Measurements from ENCODE around the gene REEP6. TPM values are rescaled to one million over a fixed set of nuclear protein-coding genes. Genes with fewer than 3 reads are reported as not detected.
A peak's percentile ranks its signal among the peaks of the same experiment; 100 is the strongest.

REEP6 gene
- total RNA-seq, 3 donors from 2014 or later (not counting 1 experiment from before 2014, with no cell fraction given), result 3.9 to 5.0 (median 4.3) TPM

DNA sequence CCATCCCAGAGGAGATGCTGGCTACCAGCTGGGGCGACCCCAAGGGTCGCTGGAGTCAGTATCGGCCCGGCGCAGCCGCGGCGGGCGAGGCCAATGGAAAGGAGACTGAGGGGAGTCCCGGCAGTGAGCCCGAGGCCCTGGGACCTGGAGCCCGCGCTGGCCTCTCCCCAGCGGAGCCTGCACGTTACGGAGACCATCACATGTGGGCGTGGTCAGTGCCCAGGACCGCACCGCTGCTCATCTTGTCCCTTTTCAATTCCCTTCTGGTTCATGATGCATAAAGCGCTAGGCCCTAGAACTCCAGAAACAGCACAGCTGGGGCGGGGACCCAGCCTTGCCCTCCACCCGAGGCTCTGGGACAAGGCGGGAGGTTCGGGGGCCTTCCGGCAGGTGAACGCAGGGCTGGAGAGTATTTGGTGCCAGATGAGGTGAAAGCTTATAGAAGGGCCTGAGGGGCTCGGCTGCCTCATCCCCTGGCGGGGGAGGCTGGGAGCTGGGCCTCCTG lies 19.9 kb upstream of the REEP6 start:
- no peaks in the 10 kb centered on the region for H3K36me3 ChIP-seq (ENCODE audit: control insufficient read depth, insufficient read depth, low read length)
- H3K4me1 Mint-ChIP-seq, result peaks cover 0 to 18% of the 10 kb centered on the region in 2 donors
- H3K27ac ChIP-seq (ENCODE audit: low read length), result no peak overlapping the region
- no peaks in the 10 kb centered on the region for H3K36me3 Mint-ChIP-seq
- peak in 1 of 2 donors; percentile 54 for DNase-seq
- peak overlapping the region; percentile 2 for H3K4me3 ChIP-seq (ENCODE audit: low read length)
- intact Hi-C loops (cut with micrococcal nuclease), result no loop called here
- TF ChIP-seq, protein P1, sequence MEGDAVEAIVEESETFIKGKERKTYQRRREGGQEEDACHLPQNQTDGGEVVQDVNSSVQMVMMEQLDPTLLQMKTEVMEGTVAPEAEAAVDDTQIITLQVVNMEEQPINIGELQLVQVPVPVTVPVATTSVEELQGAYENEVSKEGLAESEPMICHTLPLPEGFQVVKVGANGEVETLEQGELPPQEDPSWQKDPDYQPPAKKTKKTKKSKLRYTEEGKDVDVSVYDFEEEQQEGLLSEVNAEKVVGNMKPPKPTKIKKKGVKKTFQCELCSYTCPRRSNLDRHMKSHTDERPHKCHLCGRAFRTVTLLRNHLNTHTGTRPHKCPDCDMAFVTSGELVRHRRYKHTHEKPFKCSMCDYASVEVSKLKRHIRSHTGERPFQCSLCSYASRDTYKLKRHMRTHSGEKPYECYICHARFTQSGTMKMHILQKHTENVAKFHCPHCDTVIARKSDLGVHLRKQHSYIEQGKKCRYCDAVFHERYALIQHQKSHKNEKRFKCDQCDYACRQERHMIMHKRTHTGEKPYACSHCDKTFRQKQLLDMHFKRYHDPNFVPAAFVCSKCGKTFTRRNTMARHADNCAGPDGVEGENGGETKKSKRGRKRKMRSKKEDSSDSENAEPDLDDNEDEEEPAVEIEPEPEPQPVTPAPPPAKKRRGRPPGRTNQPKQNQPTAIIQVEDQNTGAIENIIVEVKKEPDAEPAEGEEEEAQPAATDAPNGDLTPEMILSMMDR (IDR thresholded peaks at IDR 0.05), result no peak
- H3K27me3 Mint-ChIP-seq (ENCODE audit: low read depth in 2 of 2), result peaks cover 0 to 5% of the 10 kb centered on the region in 2 donors
- no peaks in the 10 kb centered on the region for H3K9me3 ChIP-seq (ENCODE audit: control insufficient read depth, insufficient read depth, low read length)
- peaks cover 55% of the 10 kb centered on the region for H3K4me1 ChIP-seq (ENCODE audit: control insufficient read depth, insufficient read depth, low read length)
- WGBS (ENCODE audit: insufficient coverage), result 8% methylated on average over 28 of the region's 28 CpGs
- peaks cover 25% of the 10 kb centered on the region for H3K27me3 ChIP-seq (ENCODE audit: control insufficient read depth, insufficient read depth, low read length)
- H3K9me3 Mint-ChIP-seq, result no peaks in the 10 kb centered on the region
- no peak overlapping the region for H3K27ac Mint-ChIP-seq
- ATAC-seq, result peak in 1 of 3 donors; percentile 27
- H3K4me3 Mint-ChIP-seq, result peak overlapping the region; percentile 42

DNA sequence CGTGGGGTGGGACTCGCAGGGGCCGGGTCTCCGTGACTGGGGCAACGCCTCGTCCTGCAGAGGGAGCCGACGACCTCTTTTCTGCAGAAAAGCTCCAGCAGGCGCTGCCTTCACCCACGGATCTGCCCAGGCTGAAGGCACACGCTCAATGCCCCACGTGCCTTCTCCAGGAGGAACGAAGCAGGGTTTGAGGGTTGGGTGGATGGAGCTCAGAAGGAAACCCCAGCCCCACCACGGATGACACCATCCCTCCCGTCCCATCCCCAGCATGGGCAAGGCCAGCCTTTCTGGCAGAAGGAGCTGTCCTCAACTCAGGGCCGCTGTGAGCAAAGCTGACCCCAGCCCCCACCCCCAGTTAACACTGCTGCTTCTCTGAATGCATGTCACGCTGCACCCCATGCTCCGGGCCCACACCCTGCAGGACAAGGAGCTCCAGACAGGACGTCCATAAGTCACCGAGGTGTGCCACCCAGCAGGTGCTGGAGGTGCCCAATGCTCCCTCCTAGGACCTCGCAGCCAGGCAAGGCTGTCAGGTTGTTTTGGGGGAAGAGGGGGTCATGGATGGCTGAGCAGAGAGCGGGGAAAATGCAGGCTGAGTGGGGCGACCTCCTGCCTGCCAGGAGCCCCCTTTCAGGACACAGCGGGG lies 19.3 kb upstream of the REEP6 start:
- H3K27me3 ChIP-seq (ENCODE audit: control insufficient read depth, insufficient read depth, low read length), result peaks cover 20% of the 10 kb centered on the region
- no peaks in the 10 kb centered on the region for H3K36me3 ChIP-seq (ENCODE audit: control insufficient read depth, insufficient read depth, low read length)
- H3K27ac Mint-ChIP-seq, result no peak overlapping the region
- ATAC-seq (no peak), DNase-seq (peak in 1 of 2 donors; percentile 57)
- no peaks in the 10 kb centered on the region for H3K9me3 ChIP-seq (ENCODE audit: control insufficient read depth, insufficient read depth, low read length)
- 36% methylated on average over 21 of the region's 24 CpGs for WGBS (ENCODE audit: insufficient coverage)
- peaks cover 50% of the 10 kb centered on the region for H3K4me1 ChIP-seq (ENCODE audit: control insufficient read depth, insufficient read depth, low read length)
- peaks cover 0 to 5% of the 10 kb centered on the region in 2 donors for H3K27me3 Mint-ChIP-seq (ENCODE audit: low read depth in 2 of 2)
- no peak overlapping the region for H3K27ac ChIP-seq (ENCODE audit: low read length)
- TF ChIP-seq, protein P1 (IDR thresholded peaks at IDR 0.05), result no peak
- peak overlapping the region; percentile 42 for H3K4me3 Mint-ChIP-seq
- intact Hi-C loops (cut with micrococcal nuclease), result no loop called here
- no peaks in the 10 kb centered on the region for H3K36me3 Mint-ChIP-seq
- H3K4me3 ChIP-seq (ENCODE audit: low read length), result no peak overlapping the region
- H3K4me1 Mint-ChIP-seq, result peaks cover 0 to 18% of the 10 kb centered on the region in 2 donors
- H3K9me3 Mint-ChIP-seq, result no peaks in the 10 kb centered on the region

DNA sequence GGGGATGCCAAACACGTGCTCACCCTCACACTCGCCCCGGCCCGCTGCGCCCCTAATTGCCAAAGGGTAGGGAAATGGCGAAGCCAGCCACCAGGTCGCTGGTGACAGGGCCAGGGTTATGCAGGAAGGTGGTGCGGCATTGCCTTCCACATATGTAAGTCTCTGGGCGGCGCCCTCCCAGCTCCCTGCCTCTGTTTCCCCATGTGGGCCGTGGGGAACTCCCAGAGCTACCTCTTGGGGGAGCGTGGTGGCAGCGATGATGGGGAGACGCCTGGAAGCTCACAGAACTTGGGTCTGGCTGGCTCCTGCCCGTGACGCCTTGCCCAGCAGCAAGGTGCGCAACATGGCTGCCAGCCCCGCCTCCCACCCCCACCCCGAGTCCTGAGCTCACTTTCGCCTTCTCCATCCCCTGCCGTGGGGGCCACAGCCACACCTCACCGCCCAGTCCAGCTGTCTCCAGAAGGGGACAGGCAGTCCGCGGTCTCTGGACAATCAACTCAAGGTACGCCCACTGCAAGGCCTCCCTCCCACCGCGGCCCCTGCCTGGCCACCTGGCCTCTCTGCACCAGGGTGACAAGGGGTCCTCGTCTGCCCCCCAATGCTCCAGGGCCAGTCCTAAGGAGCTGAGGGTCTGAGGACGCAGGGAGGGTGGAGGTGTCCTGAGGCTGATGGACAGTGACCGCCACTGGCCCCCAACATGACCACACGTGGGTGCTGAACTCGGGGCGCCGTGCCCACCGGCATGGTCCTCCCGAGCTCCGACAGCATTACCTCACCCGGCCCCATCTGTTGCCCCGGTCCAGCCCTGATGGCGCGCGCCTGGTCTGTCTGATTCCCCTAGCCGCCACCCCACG lies 18.5 kb upstream of the REEP6 start:
- Mint-ChIP-seq H3K27ac (no peak overlapping the region), H3K4me1 (peaks cover 0 to 21% of the 10 kb centered on the region in 2 donors), H3K9me3 (no peaks in the 10 kb centered on the region), H3K4me3 (peak overlapping the region; percentile 70), H3K36me3 (no peaks in the 10 kb centered on the region), H3K27me3 (ENCODE audit: low read depth in 2 of 2) (peaks cover 0 to 5% of the 10 kb centered on the region in 2 donors)
- no peak for DNase-seq
- no peak for ATAC-seq
- TF ChIP-seq, protein P1 (IDR thresholded peaks at IDR 0.05), result no peak
- Histone ChIP-seq H3K9me3 (ENCODE audit: control insufficient read depth, insufficient read depth, low read length) (no peaks in the 10 kb centered on the region), H3K4me1 (ENCODE audit: control insufficient read depth, insufficient read depth, low read length) (peaks cover 49% of the 10 kb centered on the region), H3K27me3 (ENCODE audit: control insufficient read depth, insufficient read depth, low read length) (peaks cover 17% of the 10 kb centered on the region), H3K4me3 (ENCODE audit: low read length) (no peak overlapping the region), H3K27ac (ENCODE audit: low read length) (no peak overlapping the region), H3K36me3 (ENCODE audit: control insufficient read depth, insufficient read depth, low read length) (peaks cover 2% of the 10 kb centered on the region)
- intact Hi-C loops (cut with micrococcal nuclease), result no loop called here
- 73% methylated on average over 44 of the region's 44 CpGs for WGBS (ENCODE audit: insufficient coverage)

Data from natural killer cell (primary cell).